Subcutaneous adipose tissue (tissue), 4 donors: ENCODE data around the gene METTL15. TPM values are rescaled to one million over a fixed set of nuclear protein-coding genes. Genes with fewer than 3 reads are reported as not detected.

Experiments used
- total RNA-seq, 4 donors: library from RNA; depleted of rRNA; stranded (reverse); fragments of >200 nt; gene quantifications; one replicate each; pipeline ENCODE4 v1.1.0, GENCODE V29; 2016
- TF ChIP-seq, protein P1 (sequence below): fragments of 450-650 bp; IDR thresholded peaks from one replicate; pipeline ENCODE4 v1.5.1; 2016; ENCODE audit warnings: low read depth, mild to moderate bottlenecking, control low read depth, antibody characterized with exemption, moderate library complexity

METTL15 gene
- total RNA-seq, 4 donors from 2014 or later, result 10.7 to 12.8 (median 12.4) TPM

DNA sequence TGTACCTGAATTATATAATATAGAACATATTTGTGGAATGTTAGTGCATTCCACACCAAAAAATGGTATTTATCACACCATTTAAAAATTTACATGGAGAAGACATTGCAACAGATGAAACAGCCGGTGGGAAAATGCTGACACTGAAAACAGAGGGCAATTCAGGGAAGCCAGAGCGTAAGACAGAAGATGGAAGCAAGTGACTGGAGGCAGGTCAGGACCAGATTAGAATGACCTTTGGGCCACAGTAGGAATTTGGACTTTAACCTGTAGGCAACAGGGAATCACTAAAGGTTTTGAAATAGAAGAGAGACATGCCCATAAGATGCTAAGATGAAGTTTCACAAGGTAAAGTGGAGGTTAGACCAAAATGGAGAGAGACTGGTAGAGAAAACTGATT, 60.5 kb downstream of the METTL15 start:
- TF ChIP-seq, protein P1, sequence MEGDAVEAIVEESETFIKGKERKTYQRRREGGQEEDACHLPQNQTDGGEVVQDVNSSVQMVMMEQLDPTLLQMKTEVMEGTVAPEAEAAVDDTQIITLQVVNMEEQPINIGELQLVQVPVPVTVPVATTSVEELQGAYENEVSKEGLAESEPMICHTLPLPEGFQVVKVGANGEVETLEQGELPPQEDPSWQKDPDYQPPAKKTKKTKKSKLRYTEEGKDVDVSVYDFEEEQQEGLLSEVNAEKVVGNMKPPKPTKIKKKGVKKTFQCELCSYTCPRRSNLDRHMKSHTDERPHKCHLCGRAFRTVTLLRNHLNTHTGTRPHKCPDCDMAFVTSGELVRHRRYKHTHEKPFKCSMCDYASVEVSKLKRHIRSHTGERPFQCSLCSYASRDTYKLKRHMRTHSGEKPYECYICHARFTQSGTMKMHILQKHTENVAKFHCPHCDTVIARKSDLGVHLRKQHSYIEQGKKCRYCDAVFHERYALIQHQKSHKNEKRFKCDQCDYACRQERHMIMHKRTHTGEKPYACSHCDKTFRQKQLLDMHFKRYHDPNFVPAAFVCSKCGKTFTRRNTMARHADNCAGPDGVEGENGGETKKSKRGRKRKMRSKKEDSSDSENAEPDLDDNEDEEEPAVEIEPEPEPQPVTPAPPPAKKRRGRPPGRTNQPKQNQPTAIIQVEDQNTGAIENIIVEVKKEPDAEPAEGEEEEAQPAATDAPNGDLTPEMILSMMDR, result no peak

DNA sequence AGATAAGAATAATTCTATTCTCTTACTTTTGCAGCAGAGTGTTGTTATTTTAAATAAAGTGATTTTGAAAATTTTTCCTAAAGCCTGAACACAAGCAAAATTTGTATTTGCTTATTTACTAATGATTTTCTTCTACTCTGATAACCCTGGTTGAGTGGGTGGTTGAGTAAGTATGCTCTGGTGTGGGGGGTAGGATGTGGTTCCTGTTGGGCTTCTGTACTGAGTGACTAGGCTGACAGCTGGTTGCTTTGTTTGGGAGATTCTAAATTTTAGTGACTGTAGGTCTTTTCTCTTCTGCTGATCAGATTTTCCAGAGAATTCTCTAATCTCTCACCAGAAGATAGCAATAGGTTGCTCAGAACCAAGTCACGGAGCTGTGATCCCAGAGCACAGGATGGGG, 61.6 kb downstream of the METTL15 start:
- TF ChIP-seq, protein P1, result no peak

DNA sequence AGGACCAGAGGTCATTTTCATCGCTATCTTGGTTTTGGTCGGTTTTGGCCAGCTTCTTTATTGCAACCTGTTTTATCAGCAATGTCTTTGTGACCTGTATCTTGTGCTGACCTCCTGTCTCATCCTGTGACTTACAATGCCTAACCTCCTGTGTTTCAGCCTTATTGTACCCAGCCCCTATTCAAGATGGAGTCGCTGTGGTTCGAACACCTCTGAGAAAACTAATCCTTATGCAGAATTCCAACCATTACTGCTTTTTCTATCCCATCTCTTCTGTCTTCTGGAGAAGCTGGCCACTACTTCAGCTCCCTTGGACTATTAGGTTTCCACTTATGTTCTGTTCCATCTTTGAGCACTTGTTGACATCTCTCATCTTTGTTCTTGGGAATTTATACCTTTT, 62.6 kb downstream of the METTL15 start:
- TF ChIP-seq, protein P1, result no peak

DNA sequence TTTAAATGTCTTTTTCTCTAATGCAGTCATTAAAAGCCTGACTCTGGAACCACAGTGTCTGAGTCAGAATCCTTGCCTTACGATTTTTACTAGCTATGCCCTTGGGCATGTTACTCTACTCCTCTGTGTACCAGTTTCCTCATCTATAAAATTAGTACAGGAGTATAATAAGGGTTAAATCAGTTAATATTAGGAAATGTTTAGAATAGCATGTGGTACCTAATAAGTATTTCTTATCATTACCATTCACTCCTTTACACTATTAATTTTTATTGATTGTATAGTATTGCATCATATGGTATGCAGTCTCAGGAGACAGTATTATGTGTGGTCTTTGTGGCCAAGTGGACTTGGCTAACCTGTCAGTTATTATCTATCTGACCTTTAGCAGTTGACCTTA, 68.2 kb downstream of the METTL15 start:
- TF ChIP-seq, protein P1, result no peak

DNA sequence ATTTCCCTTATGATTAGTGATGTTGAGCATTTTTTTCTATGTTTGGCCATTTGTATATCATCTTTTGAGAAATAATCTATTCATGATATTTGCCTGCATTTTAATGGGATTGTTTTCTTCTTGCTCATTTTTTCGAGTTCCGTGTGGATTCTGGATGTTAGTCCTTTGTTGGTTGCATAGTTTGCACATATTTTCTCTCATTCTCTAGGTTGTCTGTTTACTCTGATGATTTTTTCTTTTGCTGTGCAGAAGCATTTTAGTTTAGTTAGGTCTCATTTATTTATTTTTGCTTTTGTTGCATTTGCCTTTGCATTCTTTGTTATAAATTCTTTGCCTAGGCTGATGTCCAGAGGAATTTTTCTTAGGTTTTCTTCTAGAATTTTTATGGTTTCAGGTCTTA, 87.3 kb downstream of the METTL15 start:
- TF ChIP-seq, protein P1, result no peak

DNA sequence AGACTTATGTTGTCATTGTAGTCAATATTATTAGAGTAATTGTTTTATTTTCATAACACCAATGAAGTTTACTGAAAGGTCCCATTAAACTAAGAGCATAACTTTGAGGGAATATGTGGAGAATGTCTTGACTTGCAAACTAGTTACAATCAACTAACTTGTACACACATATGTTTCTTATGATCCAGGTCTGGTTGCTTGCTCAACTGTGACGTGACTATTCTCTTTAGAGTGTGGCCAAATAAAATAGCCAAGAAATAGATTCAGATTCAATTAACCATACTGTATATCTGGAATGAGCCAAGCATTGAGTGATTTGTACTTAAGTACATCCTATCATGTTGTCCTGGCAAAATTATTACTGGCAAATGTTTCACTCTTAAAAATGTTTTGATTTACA, 101.7 kb downstream of the METTL15 start:
- TF ChIP-seq, protein P1, result no peak

DNA sequence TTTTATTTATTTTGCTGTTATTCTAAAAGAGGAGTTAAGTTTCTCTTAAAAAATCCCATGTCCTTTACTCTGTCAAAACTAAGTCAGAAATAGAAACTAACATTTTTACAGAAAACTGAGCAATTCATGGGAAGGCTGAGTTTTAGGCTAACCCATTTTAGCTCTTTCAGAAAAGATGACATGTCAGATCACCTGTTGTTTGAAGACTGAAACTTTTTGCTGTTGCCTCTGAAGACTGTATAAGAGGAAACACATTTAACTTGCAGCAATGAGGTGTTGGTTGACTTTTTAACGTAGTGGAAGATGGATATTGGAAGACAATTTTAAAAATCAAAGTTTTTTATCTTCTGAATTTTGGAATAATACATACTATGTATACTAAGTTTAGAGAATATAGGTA, 115.4 kb downstream of the METTL15 start:
- TF ChIP-seq, protein P1, result no peak
